Prostate gland (tissue), 2 donors: ENCODE measurements around the gene ZDBF2. TPM values are rescaled to one million over a fixed set of nuclear protein-coding genes. Genes with fewer than 3 reads are reported as not detected.

Experiments
- DNase-seq: peaks from one replicate; pipeline ENCODE4 v3.0.0-alpha.2; 2019; ENCODE audit warnings: low spot score
- H3K27ac ChIP-seq, 2 donors: fragments of 200-600 bp; sonication (generic); 2 replicates each; pipeline ENCODE4 v1.5.1; 2017 to 2019
- H3K27me3 ChIP-seq: fragments of 200-600 bp; sonication (generic); replicated peaks from 2 replicates; pipeline ENCODE4 v1.5.1; 2019; ENCODE audit not compliant: insufficient read depth
- H3K36me3 ChIP-seq, 2 donors: fragments of 200-600 bp; sonication (generic); 1 replicate in 1 of 2; 2 replicates in 1 of 2; pipeline versions ENCODE4 v1.5.1 to v1.8.1; 2017 to 2019
- H3K4me1 ChIP-seq: fragments of 200-600 bp; sonication (generic); replicated peaks from 2 replicates; pipeline ENCODE4 v1.5.1; 2019
- H3K4me3 ChIP-seq, 2 donors: fragments of 200-600 bp; sonication (generic); 2 replicates each; pipeline ENCODE4 v1.5.1; 2017 to 2019
- H3K9me3 ChIP-seq: fragments of 200-600 bp; sonication (generic); 2 replicates; pipeline ENCODE4 v1.5.1; 2017
- CTCF ChIP-seq, 4 experiments: fragments of 200-600 bp in 2 of 4; fragments of 450-650 bp in 2 of 4; sonication (generic) in 2 of 4; IDR thresholded peaks; 1 replicate in 3 of 4; 2 replicates in 1 of 4; pipeline ENCODE4 v1.5.1; 2016 to 2019; ENCODE audit warnings: antibody characterized with exemption in 4 of 4, mild to moderate bottlenecking in 2 of 4, moderate library complexity in 2 of 4
- POLR2A ChIP-seq: fragments of 450-650 bp; IDR thresholded peaks from one replicate; pipeline ENCODE4 v1.6.1; 2016; ENCODE audit warnings: antibody characterized with exemption, mild to moderate bottlenecking
- POLR2AphosphoS5 ChIP-seq: sonication (generic); formaldehyde crosslinking; IDR thresholded peaks from one replicate; pipeline ENCODE4 v1.6.1; 2017; ENCODE audit warnings: antibody characterized with exemption
- WGBS: methylation state at CpG from one replicate; pipeline ENCODE4 v1.1.5; 2018; 5-methylcytosine and 5-hydroxymethylcytosine counted together
- intact Hi-C: fragments of 100-400 bp; cut with DNase I; formaldehyde crosslinking; loops from one replicate; pipeline ENCODE4 v1.14.2; 2022
- total RNA-seq, 2 donors: library from RNA; depleted of rRNA; stranded (reverse); fragments of >200 nt; gene quantifications; one replicate each; pipeline ENCODE4 v1.1.0, GENCODE V29; 2016

The ZDBF2 gene
- total RNA-seq, 2 donors from 2014 or later, result 8.1 to 10.5 TPM

- no peak overlapping the region for H3K27ac ChIP-seq
- H3K36me3 ChIP-seq, result no peaks in the 10 kb centered on the region
- H3K4me1 ChIP-seq, result no peaks in the 10 kb centered on the region
- H3K27me3 ChIP-seq, result peaks cover 14% of the 10 kb centered on the region
- no peak overlapping the region for H3K4me3 ChIP-seq
- no peaks in the 10 kb centered on the region for H3K9me3 ChIP-seq
- intact Hi-C loops, result loop anchor here (10.0 kb wide), 1 partner anchor 96 kb away; no protein-coding TSS in a partner anchor
- TF ChIP-seq POLR2A (no peak), CTCF (IDR thresholded peaks at IDR 0.05) (peak in 1 of 4 experiments; percentile 24), POLR2AphosphoS5 (no peak)
- 23% methylated on average over 7 of the region's 7 CpGs for WGBS
- no peak for DNase-seq
Measured at GRCh38 chr2:206260188-206261012, 14.1 kb upstream of the ZDBF2 start.

GRCh38 chr2:206263959-206264603 lies 10.4 kb upstream of the ZDBF2 start:
- intact Hi-C loops, result loop anchor here (10.0 kb wide), 1 partner anchor 99 kb away; no protein-coding TSS in a partner anchor
- WGBS, result 50% methylated on average over 21 of the region's 21 CpGs

GRCh38 chr2:206266130-206267125 lies 8.0 kb upstream of the ZDBF2 start:
- H3K27me3 ChIP-seq, result peaks cover 15% of the 10 kb centered on the region
- H3K4me3 ChIP-seq, result no peak overlapping the region
- intact Hi-C loops, result loop anchor here (10.0 kb wide), 1 partner anchor 102 kb away; no protein-coding TSS in a partner anchor
- no peak for TF ChIP-seq POLR2A
- no peak for TF ChIP-seq POLR2AphosphoS5
- TF ChIP-seq CTCF (IDR thresholded peaks at IDR 0.05), result no peak
- H3K9me3 ChIP-seq, result no peaks in the 10 kb centered on the region
- H3K27ac ChIP-seq, result no peak overlapping the region
- H3K4me1 ChIP-seq, result no peaks in the 10 kb centered on the region
- no peak for DNase-seq
- H3K36me3 ChIP-seq, result no peaks in the 10 kb centered on the region
- 42% methylated on average over 10 of the region's 10 CpGs for WGBS

More at GRCh38 chr2:206263959-206264603, 10.4 kb upstream of the ZDBF2 start:
- peaks cover 12% of the 10 kb centered on the region for H3K27me3 ChIP-seq
- no peak for DNase-seq
- H3K4me1 ChIP-seq, result no peaks in the 10 kb centered on the region
- no peak for TF ChIP-seq POLR2AphosphoS5
- TF ChIP-seq CTCF (IDR thresholded peaks at IDR 0.05), result no peak
- TF ChIP-seq POLR2A, result no peak
- no peaks in the 10 kb centered on the region for H3K9me3 ChIP-seq
- no peak overlapping the region for H3K4me3 ChIP-seq
- H3K36me3 ChIP-seq, result no peaks in the 10 kb centered on the region
- H3K27ac ChIP-seq, result no peak overlapping the region

GRCh38 chr2:206267567-206267966 lies 6.9 kb upstream of the ZDBF2 start:
- no peak for TF ChIP-seq POLR2AphosphoS5
- TF ChIP-seq POLR2A, result no peak
- TF ChIP-seq CTCF (IDR thresholded peaks at IDR 0.05), result no peak
- 39% methylated on average over 5 of the region's 5 CpGs for WGBS
- H3K27ac ChIP-seq, result no peak overlapping the region
- no peak for DNase-seq
- no peaks in the 10 kb centered on the region for H3K4me1 ChIP-seq
- peaks cover 19% of the 10 kb centered on the region for H3K27me3 ChIP-seq
- H3K36me3 ChIP-seq, result no peaks in the 10 kb centered on the region
- no peaks in the 10 kb centered on the region for H3K9me3 ChIP-seq
- intact Hi-C loops, result loop anchor here (10.0 kb wide), 1 partner anchor 103 kb away; no protein-coding TSS in a partner anchor
- H3K4me3 ChIP-seq, result no peak overlapping the region
